Stromal cell of bone marrow (primary cell): ENCODE measurements around the gene THBS2.
A peak's percentile ranks its signal among the peaks of the same experiment; 100 is the strongest.
"Not testable (repeated sequence)": the region's sequence is repeated elsewhere in the genome, so short reads cannot be mapped to it uniquely, and the experiment has no call there.

Experiments used
- DNase-seq: peaks from one replicate; pipeline ENCODE4 v3.0.0-alpha.2; 2012; ENCODE audit warnings: low read depth

The THBS2 gene

DNA sequence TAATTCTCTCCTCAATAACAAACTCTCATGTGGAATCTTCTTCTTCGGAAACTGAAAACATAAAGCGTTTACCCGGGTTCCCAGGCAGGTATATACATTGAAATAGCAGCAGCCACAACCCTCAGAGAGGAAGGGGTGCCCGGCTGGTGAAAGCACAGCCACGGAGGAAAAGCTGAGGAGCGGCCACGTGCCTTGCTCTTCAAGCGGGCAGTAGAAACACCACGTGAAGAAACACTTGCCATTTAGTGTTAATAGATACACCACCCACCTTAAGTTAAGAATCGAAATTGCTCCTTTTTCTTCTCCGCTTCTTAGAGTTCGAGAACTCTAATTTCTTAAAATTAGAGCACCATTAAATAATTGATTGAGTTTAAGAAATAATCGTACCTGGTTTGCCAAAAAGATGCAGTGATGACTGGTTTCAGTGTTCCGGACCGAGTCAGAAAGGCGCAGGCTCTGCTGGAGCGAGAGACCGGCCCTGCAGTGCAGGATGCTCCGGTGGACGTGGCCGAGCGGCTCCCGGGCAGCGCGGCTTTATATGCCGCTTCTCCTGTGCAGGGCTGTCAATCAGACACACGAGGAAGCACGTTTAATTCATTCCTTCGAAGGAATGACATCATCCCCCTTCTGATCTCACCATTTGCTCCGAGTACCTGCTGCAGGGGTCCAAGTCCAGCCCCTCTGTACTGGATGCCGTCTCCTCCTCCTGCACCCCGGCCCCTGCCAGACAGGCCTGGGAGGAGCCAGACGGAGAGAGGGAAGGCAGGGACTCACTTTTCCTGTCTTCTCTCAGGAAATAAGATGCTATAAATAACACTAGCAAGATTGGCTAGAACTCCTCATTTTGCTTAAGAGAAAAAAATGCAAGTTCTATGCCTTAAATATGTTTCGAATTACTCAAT lies at the start of gene THBS2:
TSS of gene THBS2 (minus strand) at position 510 of the 902 bp plus-strand sequence. CDS start 3,062 bp downstream, outside the sequence.
- DNase-seq, result peak; percentile 97

DNA sequence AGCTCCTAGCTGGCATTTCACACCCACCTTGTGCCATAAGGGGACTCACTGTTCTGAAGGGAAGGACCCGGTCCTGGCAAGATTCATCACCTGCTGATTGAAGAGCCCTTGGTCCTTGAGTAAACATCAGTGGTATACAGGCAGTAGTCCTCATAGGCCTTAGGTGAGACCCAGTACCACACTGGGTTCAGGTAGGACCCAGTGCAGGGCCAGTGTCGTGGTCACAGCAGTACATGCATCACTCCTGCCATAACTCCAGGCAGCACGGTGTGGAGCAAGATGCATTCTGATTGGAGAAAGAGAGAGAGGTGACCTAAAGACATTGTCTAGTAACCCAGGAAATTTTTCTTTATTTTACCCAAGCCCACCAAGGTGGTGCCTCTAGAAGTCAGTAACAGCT lies 49.1 kb upstream of the THBS2 start:
- DNase-seq, result no peak

DNA sequence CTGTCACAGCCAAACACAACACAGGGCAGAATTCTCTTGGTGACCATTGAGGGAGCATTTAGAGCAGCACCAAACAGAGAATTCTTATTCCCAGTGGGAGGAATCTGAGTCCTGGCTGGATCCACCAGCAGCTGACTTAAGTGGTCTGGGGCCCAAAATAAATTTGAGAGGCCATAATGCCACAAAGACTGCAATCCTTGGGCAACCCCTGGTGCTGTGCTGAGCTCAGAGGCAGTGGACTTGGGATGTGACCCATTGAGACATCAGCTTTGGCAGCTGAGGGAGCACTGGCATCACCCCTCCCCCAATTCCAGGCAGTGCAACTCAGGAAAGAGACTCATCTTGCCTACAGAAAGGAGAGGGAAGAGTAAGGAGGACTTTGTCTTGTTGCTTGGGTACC lies 48.6 kb upstream of the THBS2 start:
- no peak for DNase-seq

- DNase-seq, result no peak
These were observed 47.3 kb upstream of the THBS2 start for GRCh38 chr6:169300916-169301315.

GRCh38 chr6:169298626-169299025 lies 45.0 kb upstream of the THBS2 start:
- not testable (repeated sequence) for DNase-seq

DNA sequence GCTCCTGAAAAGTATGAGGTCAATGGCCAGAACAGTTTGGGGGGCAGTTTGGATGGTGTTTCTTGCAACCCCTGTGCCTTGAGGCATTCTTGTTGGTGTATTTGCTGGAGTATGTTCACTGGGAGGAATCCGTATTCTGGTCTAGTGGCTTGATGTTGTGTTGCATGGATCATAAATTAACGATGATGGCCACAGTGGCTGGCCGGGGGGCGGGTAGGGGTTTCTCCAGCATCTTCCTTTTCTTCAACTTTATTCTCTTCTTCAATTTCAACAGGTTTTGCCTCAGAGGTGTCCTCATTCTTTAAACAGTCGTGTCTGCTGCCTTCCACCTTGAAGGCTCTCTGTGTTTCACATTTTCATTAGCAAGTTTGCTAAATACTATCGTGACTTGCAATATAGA lies 43.0 kb upstream of the THBS2 start:
- no peak for DNase-seq

GRCh38 chr6:169296170-169296569 lies 42.5 kb upstream of the THBS2 start:
- no peak for DNase-seq

- DNase-seq, result no peak
These were observed 39.5 kb upstream of the THBS2 start for GRCh38 chr6:169293196-169293595.

GRCh38 chr6:169292338-169293124 lies 38.9 kb upstream of the THBS2 start:
- DNase-seq, result peak; percentile 83

- DNase-seq, result no peak
These were observed 38.1 kb upstream of the THBS2 start for GRCh38 chr6:169291646-169292337.

- DNase-seq, result no peak
These were observed 37.5 kb upstream of the THBS2 start for GRCh38 chr6:169291148-169291547.

GRCh38 chr6:169289619-169290339 lies 36.1 kb upstream of the THBS2 start:
- peak; percentile 97 for DNase-seq

GRCh38 chr6:169289257-169289618 lies 35.6 kb upstream of the THBS2 start:
- DNase-seq, result no peak

DNA sequence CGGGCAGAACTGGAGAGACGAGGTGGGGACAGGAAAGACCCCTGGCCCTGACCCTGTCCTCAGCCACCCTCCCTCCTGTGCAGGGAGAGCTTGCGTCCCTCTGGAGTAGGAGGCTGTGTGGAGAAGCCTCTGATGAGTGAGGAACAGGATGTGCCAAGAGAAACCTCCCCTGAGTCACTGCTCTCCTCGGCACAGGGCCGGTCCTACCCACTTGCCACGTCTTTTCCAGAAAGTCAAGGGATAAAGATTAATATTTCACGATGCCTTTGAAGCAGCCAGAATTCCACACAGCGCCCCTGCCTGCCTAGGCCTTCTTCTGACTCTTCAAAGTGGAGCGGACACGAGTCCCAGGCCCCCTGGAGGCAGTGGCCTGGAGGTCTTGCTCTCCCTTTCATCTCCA lies 34.9 kb upstream of the THBS2 start:
- DNase-seq, result peak; percentile 85

DNA sequence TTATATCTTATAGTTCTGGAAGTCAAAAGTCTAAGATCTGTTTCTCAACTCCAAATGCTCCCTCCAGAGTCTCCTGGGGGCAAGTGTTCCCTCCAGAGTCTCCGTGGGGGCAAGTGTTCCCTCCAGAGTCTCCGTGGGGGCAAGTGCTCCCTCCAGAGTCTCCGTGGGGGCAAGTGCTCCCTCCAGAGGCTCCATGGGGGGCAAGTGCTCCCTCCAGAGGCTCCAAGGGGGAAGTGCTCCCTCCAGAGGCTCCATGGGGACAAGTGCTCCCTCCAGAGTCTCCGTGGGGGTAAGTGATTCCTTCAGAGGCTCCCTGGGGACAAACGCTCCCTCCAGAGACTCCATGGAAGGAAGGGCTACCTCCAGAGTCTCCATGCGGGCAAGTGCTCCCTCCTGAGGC lies 34.0 kb upstream of the THBS2 start:
- no peak for DNase-seq

DNA sequence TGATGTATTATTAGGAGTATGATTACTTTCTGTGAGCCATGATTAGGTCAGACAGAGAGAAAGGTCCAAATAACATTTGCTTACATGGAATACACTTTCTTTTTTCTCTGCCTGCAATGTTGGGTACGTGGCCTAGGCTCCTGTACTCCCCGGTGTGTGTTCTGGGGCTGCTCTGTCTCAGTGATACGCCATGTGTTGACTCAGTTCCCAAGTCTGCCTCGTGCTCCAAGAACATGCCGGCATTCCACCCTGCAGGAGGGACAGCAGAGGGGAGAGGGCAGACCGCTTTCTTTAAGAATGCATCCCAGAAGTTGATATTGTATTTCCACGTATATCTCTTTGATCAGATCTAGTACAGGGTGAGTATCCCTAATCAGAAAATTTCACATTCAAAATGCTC lies 33.3 kb upstream of the THBS2 start:
- DNase-seq, result no peak

GRCh38 chr6:169285165-169285564 lies 31.5 kb upstream of the THBS2 start:
- no peak for DNase-seq

GRCh38 chr6:169283924-169284323 lies 30.3 kb upstream of the THBS2 start:
- no peak for DNase-seq

- no peak for DNase-seq
These were observed 28.4 kb upstream of the THBS2 start for GRCh38 chr6:169282043-169282442.

DNA sequence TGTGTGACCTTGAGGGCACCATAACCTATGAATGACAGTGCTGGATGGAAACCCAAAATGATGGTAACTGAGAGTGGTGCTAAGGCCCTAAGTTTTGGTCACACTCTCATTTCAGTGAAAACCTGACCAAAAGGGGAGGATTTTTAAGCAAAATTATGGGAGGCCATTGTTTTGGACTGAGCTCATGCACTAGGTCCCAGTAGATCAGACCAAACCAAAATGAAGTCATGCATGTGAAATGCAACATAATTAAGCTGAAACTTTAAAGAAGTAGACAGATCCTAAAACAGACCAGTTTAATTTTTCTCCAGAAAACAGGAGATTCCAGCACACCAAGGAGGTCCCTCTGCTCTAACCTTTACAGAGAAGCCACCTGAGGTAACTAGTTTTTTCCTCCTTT lies 24.0 kb upstream of the THBS2 start:
- DNase-seq, result no peak

GRCh38 chr6:169274781-169275180 lies 21.1 kb upstream of the THBS2 start:
- no peak for DNase-seq

GRCh38 chr6:169273511-169273910 lies 19.9 kb upstream of the THBS2 start:
- DNase-seq, result no peak
